Left renal cortex interstitium (tissue), 4 donors: ENCODE measurements around the gene FKBP2. TPM values are rescaled to one million over a fixed set of nuclear protein-coding genes. Genes with fewer than 3 reads are reported as not detected.
"Not testable (repeated sequence)": the region's sequence is repeated elsewhere in the genome, so short reads cannot be mapped to it uniquely, and the experiment has no call there.

Source experiments
- DNase-seq, 4 donors: peaks; one replicate each; pipeline ENCODE4 v3.0.0-alpha.2; 2013; ENCODE audit warnings: low read depth in 4 of 4, low spot score in 2 of 4, missing footprints in 1 of 4
- polyA plus RNA-seq, 4 donors: library from polyadenylated mRNA; unstranded; fragments of 120-200 nt; gene quantifications; one replicate each; pipeline ENCODE4 v1.2.1, GENCODE V29; 2013; ENCODE audit not compliant: insufficient read length in 4 of 4

FKBP2 gene
- polyA plus RNA-seq, 4 donors = 94.5 to 110 (median 102) TPM

- no peak for DNase-seq
Measured at GRCh38 chr11:64232182-64232966, 8.5 kb upstream of the FKBP2 start.

- no peak for DNase-seq
Measured at GRCh38 chr11:64232967-64233315, 8.0 kb upstream of the FKBP2 start.

- no peak for DNase-seq
Measured at GRCh38 chr11:64233913-64234586, 6.8 kb upstream of the FKBP2 start, which contains the start of gene VEGFB. VEGFB (plus strand) TSS chr11:64234584; CDS start chr11:64234834, 250 bp downstream.

GRCh38 chr11:64234647-64235379 is 6.1 kb upstream of the FKBP2 start:
- DNase-seq = no peak

- no peak for DNase-seq
Measured at GRCh38 chr11:64235437-64236161, 5.3 kb upstream of the FKBP2 start.

- no peak for DNase-seq
Measured at GRCh38 chr11:64237484-64237951, 3.4 kb upstream of the FKBP2 start.

GRCh38 chr11:64238076-64238475 is 2.8 kb upstream of the FKBP2 start:
- no peak for DNase-seq

- DNase-seq = no peak
Measured at GRCh38 chr11:64238999-64239398, 1.9 kb upstream of the FKBP2 start.

- DNase-seq = no peak
Measured at GRCh38 chr11:64239662-64240434, 1.0 kb upstream of the FKBP2 start.

GRCh38 chr11:64241241-64241490 is 271 bp downstream of the FKBP2 start:
- DNase-seq = peak; percentile 89 to 99 (median 96)

GRCh38 chr11:64241491-64242374 is 838 bp downstream of the FKBP2 start:
- DNase-seq = no peak

GRCh38 chr11:64243236-64243854 is 2.5 kb downstream of the FKBP2 start:
- no peak for DNase-seq

- DNase-seq = no peak
Measured at GRCh38 chr11:64244107-64244506, 3.2 kb downstream of the FKBP2 start.

GRCh38 chr11:64244966-64245365 is 4.1 kb downstream of the FKBP2 start:
- no peak for DNase-seq

GRCh38 chr11:64245401-64245796 is 4.5 kb downstream of the FKBP2 start:
- DNase-seq = no peak

- DNase-seq = no peak
Measured at GRCh38 chr11:64245797-64246620, 5.1 kb downstream of the FKBP2 start.

GRCh38 chr11:64246621-64246870 is 5.7 kb downstream of the FKBP2 start:
- DNase-seq = not testable (repeated sequence)
